ENCODE results near the gene LRRC9.
"Not testable (repeated sequence)": the region's sequence is repeated elsewhere in the genome, so short reads cannot be mapped to it uniquely, and the experiment has no call there.

LRRC9 gene

DNA sequence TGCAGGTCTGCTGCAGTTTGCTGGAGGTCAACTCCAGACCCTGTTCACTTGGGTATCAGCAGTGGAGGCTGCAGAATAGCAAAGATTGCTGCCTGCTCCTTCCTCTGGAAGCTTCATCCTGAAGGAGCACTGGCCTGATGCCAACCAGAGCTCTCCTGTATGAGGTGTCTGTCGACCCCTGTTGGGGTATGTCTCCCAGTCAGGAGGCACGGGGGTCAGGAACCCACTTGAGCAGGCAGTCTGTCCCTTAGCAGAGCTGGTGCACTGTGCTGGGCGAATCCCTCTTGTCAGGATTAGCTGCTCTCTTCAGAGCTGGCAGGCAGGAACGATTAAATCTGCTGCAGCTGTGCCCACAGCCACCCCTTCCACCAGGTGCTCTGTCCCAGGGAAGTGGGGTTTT, 37.9 kb downstream of the LRRC9 start:
- DNase-seq (ENCODE audit: low spot score) = not testable (repeated sequence)

DNA sequence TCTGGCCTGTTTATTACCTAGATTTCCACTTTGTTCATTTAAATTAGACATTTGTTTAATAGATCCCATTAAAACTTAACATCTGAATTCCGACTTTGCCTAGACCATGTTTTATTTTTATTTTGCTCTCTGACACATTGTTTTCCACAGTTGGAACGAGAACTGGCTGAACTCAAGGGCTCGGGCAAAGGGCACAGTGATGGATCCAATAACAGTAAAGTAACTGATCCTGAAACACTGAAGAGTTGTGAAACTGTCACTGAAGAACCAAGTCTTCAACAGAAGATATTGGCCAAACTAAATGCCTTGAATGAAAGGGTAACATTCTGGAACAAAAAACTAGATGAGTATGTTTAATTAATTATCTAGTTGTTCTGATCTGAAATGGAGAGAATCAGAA, 39.7 kb downstream of the LRRC9 start:
- no peak for DNase-seq (ENCODE audit: low spot score)

DNA sequence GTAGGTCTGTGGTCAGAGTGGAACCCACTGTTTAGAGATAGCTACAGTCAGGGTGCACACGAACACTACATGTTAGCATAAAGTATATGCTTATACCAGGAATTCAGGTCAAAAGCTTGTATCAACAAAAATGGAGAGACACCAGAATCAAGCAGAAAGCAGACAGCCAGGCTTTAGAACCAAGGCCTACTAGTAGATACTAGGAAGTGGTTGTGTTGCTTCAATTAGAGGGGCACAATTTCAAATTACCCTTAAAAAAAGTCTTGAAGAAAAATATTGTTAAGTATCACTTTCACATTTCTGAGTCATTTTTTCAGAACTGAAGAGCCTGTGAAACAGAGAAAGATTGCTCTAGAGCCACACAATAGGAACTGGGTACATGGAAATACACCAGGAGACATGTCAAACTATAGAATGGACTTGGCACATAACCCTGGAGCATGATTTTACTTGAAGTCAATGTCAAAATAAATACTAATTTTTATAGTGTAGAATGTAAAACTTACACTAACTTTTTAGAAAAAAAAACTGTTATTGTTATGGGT, 41.6 kb downstream of the LRRC9 start:
- no peak for DNase-seq (ENCODE audit: low spot score)

DNA sequence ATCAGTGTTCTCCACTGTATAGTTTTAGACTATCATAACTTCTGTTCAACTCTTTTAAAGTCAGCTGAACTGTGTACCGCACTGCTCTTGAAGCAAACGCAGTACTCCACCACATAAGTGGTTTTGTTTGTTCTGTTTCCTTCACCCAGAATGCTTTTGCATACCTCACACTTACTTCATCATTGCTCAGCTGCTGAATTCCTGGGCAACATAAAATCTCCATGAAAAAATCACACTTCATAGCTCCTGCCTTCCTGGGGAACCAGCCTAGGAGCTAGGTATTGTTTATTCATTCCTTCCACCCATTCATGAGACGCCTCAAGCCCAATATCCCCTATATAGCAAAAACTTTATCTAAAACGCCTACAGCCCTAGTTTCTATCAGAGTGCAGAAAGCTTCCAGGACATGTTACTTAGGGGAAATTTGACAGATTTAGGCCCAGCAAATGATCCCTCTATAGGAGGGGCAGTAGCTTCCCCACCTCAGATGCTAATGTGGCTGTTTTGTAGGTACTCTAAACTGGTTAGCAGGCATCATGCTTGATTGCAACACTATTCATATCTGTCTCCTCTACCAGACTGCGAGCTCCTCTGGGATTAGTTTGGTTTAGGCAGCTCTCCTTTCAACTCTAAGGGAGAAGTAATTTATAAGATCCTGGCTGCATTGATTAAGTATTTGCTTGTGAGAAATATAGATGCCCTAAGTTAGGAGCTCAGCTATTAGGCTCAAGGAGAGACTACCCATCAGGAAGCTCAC, 44.5 kb downstream of the LRRC9 start:
- no peak for DNase-seq (ENCODE audit: low spot score)

DNA sequence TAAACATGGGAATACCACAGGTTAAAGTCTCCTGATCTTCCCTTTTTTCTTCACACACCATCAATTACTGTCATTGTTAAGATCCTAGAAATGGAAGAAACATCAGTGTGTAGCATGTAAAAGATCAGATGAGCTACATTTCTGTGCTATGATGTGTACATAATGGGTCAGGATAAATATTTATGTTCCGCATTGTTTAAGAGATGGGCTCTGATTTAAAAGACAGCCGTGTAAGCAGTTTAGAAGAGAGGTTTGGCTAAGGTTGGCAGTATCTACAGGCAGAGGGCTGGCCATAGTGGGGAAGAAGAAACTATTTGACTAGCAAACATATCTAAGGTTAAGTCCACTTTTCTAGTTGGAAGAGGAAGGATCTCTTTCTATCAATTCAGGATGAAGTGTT, 49.4 kb downstream of the LRRC9 start:
- DNase-seq (ENCODE audit: low spot score) = no peak

DNA sequence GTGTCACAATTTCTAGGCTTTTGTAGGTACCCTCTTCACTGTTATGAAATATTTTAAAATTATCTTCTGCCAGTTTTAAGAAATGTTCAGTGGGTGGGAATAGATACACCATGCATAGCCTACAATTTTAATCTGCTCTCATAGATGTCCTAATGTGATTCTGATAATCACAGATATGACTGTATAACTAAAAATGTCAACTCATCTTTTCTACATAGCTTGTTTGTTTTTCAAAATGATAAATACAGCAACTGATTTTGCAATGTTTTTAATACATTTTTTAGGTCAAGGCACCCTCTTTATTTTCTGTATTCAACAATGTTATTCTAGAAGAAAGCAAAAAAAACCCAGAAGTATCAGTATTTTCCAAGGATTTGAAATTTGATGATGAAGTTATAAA, 61.6 kb downstream of the LRRC9 start:
- no peak for DNase-seq (ENCODE audit: low spot score)

DNA sequence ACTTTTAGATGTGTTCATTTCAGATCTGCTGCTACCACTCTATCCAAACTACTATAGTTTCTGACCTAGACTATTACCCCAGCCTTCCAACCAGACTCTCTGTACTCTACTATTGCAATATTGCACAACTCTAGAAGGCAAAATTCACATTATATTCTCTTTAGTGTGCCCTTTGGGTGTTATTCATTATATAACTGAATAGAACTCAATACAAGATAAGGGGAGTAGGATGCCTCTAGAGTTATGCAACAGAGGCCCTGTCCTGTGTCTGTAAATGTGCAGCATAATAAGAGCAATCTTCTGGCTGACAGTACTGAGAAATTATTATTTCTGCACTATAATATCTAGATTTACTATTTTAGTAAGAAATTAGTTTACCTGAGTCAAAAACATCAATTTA, 63.1 kb downstream of the LRRC9 start:
- DNase-seq (ENCODE audit: low spot score) = no peak

DNA sequence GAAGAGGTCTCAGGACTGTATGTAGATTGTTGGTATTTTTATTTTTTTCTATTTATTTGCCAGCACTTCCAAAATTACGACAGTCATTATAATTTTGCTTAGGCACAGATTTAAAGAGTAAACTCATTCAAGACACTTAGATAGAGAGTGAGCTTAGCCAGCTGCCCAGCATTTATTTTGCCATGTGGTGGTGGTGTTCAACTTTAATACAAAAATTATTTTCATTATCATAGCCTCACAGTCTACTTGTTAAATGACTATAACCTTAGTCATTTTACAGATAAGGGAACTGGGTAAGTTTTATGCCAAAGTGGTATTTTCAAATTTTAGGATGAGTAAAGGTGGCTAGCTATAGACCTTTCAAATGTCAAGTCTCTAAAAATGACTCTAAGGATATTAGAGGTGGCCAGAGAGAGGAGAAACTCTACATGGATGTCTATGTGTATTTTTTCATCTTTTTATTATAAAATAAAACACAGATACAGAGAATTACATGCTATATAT, 66.7 kb downstream of the LRRC9 start:
- DNase-seq (ENCODE audit: low spot score) = no peak

DNA sequence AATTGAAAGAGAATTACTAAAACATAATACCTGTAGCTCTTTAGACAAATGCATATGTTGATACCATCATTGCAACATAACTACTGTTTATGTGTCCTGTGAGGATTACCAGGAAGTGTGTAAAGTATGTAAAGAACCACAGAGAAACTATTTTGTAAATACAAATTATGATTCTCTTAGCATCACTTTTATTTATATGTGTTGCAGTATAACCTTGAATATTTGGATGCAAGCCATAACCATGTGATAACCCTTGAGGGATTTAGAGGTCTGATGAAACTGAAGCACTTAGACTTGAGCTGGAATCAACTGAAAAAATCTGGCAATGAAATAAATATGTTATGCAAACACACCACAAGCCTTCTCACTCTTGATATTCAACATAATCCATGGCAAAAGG, 77.5 kb downstream of the LRRC9 start:
- no peak for DNase-seq (ENCODE audit: low spot score)

DNA sequence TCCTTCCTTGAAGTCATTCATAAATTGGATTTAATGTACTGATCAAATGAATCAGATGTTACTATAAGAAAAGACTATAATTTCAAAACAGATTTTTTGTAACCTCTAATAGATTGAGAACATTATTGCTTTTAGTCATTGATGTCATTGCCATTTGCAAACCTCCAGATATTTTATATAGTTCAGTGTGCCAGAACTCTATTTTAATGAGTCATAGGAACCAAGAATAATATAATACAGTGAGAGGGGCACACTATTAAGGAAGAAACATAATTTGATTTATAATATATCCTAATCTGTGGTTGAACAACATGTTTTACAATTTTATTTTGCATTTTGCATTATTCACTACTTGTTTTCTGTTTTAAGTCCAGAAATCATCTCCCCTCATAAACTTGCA, 78.0 kb downstream of the LRRC9 start:
- no peak for DNase-seq (ENCODE audit: low spot score)

DNA sequence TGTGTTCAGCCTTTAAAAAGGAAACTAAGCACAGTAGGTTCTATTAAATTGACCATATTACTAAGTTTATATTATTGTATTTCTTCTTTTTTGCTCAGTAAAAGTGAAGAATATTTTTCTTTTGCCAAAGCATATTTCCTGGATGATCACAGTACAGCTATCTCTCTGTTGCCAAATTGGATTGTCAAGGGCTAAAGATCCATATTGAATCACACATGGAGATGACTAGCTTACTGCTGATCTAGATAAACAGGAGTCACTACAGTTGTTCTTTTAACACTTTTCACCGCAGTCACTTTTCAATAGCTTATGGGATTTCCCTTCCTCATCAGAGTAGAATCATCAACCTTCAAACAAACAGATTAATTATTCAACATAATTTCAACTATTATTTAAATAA, 78.6 kb downstream of the LRRC9 start:
- DNase-seq (ENCODE audit: low spot score) = no peak

DNA sequence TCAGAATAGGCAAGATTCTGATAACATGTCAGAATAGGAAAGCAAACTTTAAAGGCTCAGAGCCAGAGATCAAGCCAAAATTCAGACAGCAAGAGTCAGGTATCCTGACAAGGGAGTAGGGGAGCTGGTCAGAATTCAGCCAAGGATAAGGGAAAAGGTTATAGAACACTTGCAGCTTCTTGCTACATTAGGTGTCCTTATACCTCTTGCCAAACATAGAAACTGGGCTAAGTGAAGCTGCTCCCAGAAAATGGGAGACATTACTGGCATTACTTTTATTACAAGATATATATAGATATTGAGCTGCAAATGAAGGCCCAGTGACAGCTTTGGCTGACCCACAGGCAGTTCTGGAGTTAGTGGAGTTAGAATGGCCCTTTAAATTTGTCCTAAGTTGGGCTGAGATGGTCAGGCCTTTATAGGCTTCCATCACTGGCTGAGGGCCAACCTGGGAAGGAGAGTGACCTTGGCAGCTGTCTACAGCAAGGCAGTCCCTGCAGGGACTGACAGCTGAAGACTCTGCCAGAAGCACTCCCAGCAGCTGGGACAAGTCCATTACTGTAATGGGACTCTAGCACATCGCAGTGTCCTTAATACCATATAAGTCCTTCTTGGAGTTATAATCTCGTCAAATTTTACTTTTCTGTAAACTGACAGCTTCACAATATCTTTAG, 83.0 kb downstream of the LRRC9 start:
- DNase-seq (ENCODE audit: low spot score) = no peak

DNA sequence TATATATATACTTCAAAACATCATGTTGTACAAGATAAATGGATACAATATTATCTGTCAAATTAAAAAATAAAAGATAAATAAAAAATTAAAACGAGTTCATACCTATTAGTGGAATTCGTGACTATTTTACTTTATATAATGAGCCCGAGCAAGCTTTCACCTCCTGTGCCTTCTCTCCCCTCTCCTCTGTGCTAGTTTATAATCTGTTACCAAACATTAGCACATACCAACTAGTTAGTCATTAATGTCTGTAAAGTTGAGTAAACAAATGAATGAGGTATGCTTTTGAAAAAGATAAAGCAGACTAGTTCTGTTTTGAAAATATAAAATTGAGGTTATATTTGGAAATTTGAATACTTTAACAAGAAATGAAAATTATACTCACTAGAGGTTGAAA, 84.0 kb downstream of the LRRC9 start:
- no peak for DNase-seq (ENCODE audit: low spot score)

DNA sequence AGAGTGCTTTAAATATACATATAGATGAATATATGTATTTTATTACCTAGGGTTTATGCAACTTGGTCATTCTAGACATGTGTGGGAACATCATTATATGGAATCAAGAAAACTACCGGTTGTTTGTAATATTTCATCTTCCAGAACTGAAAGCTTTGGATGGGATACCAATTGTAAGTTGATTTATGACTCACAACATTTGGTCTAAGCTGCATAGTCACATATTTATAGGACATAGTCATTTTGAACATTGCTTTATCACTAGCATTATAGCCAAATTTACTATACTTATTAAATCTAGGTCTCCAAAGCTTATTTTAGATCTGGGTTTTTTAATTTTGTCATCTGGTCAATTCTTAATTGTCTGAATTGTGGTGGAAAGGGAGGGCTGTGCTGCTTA, 88.1 kb downstream of the LRRC9 start:
- no peak for DNase-seq (ENCODE audit: low spot score)

DNA sequence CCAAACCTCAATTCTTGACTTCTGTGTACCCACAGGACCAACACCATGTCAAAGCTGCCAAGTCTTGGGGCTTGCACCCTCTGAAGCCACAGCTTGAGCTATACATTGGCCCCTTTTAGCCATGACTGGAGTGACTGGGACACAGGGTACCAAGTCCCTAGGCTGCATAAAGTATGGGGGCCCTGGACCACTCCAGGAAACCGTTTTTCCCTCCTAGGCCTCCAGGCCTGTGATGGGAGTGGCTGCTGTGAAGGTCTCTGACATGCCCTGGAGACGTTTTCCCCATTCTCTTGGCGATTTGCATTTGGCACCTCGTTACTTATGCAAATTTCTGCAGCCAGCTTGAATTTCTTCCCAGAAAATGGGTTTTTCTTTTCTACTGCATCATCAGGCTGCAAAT, 90.3 kb downstream of the LRRC9 start:
- not testable (repeated sequence) for DNase-seq (ENCODE audit: low spot score)

DNA sequence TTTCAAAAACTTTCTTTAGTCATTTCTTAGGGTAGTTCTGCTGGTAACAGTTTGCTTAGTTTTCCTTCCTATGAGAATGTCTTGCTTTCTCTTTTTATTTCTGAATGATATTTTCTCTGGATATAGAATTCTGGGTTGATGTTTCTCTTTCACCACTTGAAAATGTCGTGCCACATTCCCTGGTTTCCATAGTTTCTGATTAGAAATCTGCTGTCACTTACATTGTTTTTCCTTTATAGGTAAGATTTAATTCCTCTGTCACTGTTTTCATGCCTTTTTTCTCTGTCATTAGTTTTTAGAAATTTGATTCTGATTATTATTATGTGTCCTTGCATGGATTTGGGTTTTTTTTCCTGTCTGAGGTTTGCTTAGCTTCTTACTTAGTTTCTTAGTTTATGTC, 94.5 kb downstream of the LRRC9 start:
- no peak for DNase-seq (ENCODE audit: low spot score)

DNA sequence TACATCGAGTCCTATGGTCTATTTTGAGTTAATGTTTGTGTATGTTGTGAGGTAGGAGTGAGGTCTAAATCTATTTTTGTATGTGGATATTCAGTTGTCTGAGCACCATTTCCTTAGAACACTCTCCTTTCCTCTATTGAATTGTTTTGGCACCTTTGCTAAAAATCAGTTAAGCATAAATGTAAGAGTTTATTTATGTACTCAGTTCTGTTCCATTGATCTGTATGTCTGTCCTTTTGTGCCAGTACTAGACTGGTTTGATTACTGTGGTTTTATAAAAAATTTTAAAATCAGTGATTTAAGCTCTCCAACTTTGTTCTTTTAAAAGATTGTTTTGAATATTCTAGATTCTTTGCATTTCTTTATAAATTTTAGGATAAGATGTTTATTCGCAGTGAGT, 101.7 kb downstream of the LRRC9 start:
- no peak for DNase-seq (ENCODE audit: low spot score)

DNA sequence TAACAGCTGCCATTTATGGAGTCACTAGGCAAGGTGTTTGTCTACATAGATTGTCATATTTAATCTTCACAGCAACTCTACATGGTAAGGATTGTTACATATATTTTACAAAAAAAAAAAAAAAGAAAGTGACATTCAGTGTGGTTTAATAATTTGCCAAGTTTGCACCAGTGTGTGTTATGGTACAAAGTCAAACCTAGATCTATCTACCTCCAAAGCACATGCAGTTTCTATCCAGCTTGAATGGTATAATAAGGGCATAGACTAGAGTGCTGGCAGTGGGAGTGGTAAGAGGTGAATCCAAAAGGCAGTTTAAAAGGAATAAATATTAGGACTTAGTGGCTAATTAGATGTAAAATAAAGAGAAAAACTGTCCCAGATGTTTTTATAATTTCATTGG, 105.6 kb downstream of the LRRC9 start:
- DNase-seq (ENCODE audit: low spot score) = no peak

DNA sequence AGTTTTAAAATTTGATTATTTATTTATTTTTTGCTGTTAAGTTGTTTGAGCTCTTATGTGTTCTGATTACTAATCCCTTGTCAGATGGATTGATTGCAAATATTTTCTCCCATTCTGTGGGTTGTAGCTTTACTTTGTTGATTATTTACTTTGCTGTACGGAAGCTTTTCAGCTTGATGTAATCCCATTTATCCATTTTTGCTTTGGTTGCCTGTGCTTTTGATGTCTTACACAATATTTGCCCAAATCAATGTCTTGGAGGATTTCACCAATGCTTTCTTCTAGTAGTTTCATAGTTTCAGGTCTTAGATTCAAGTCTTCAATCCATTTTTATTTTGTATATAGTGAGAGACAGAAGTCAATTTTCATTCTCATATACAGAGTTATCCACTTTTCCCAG, 115.2 kb downstream of the LRRC9 start:
- no peak for DNase-seq (ENCODE audit: low spot score)

DNA sequence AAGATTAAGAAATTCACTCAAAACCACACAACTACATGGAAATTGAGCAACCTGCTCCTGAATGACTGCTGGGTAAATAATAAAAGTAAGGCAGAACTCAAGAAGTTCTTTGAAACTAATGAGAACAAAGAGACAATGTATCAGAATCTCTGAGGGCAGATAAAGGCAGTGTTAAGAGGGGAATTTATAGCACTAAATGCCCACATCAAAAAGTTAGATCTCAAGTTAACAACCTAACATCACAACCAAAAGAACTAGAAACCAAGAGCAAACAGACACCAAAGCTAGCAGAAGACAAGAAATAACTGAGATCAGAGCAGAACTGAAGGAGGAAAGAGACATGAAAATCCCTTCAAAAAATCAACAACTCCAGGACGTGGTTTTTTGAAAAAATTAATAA, 128.0 kb downstream of the LRRC9 start:
- not testable (repeated sequence) for DNase-seq (ENCODE audit: low spot score)

DNA sequence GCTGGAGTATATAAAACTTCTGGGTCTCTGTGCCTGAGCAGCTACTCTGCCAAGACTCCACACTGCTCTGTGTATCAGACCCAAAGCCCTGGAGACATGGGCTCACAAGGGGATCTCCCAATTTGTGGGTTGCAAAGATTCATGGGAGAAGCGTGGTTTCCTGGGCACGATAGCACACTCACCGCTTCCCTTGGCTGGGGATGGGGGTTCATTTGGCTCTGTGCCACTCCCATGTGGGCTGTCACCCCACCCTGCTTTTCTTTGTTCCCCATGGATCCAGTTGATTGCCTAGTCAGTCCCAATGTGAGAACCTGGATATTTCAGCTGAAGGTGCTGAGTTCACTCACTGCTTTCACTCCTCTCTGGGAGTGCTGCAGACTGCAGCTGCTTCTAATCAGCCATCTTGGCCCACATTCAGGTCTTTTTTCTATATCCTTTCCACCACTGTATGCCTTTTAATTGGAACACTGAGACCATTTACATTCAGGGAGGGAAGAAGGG, 131.8 kb downstream of the LRRC9 start:
- peak; percentile 39 for DNase-seq (ENCODE audit: low spot score)

DNA sequence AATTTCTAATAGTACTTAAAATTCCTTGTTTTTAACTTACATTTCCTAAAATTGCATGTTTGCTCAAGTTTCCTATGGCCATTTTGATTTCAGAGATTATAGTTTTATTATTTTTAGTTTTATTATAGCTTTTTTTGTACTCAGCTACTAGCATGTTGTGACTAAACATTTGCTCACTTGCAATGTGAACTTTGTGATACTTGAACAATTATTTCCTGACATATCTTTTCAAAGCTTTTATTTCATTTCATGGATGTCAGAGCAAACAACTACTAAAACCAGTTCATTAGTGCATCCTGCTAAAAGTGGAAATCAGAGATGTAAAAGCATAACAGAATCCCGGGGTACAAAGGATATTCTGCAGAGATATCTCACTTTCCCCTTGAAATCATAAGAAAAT, 138.1 kb downstream of the LRRC9 start:
- DNase-seq (ENCODE audit: low spot score) = no peak

DNA sequence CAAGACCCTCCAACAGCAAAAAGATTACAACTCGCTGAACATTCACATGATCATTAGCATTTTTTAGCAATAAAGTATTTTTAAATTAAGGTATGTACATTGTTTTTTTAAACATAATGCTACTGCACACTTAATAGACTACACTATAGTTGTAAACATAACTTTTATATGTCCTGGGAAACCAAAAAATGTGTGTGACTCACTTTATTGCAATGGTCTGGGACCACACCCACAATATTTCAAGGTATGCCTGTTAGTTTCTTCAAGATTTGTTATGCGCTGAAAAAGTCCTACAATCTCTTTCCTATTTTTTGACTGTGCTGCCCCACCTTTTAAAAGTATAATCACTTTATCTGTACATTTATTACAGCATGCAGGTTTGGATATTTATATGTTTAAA, 141.4 kb downstream of the LRRC9 start:
- no peak for DNase-seq (ENCODE audit: low spot score)

Data from GM03348 (cell line).